ENCODE data around the gene PPP1R9A. TPM values are rescaled to one million over a fixed set of nuclear protein-coding genes. Genes with fewer than 3 reads are reported as not detected.

Gene PPP1R9A
- total RNA-seq, 1 donor from 2014 or later: 1.5 TPM

DNA sequence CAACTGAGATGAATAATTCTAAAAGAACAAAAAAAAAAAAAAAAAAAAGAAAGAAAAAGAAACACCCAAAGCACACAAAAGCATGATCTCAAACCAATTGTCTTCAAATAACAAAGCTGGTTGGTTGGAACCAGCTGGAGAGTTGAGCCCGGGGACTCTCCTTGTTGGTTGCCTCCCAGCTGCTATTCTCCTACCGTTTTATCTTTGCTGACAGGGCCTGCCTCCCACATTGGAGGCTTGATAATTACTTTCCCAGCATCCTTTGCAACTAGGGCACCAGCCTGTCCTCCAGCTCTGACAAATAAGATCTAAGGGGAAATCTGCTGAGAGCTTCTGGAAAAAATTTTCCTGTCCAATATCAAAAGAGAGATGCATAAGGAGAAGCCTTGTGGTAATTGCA lies 410.2 kb downstream of the PPP1R9A start:
- H3K36me3 ChIP-seq: no peaks in the 10 kb centered on the region
- no peak overlapping the region for H3K4me3 ChIP-seq
- TF ChIP-seq POLR2AphosphoS5 (IDR thresholded peaks at IDR 0.05; ENCODE audit: insufficient read depth in 1 of 2, low read depth in 1 of 2) (no peak), POLR2A (IDR thresholded peaks at IDR 0.05) (no peak)
- TF ChIP-seq, protein P1, sequence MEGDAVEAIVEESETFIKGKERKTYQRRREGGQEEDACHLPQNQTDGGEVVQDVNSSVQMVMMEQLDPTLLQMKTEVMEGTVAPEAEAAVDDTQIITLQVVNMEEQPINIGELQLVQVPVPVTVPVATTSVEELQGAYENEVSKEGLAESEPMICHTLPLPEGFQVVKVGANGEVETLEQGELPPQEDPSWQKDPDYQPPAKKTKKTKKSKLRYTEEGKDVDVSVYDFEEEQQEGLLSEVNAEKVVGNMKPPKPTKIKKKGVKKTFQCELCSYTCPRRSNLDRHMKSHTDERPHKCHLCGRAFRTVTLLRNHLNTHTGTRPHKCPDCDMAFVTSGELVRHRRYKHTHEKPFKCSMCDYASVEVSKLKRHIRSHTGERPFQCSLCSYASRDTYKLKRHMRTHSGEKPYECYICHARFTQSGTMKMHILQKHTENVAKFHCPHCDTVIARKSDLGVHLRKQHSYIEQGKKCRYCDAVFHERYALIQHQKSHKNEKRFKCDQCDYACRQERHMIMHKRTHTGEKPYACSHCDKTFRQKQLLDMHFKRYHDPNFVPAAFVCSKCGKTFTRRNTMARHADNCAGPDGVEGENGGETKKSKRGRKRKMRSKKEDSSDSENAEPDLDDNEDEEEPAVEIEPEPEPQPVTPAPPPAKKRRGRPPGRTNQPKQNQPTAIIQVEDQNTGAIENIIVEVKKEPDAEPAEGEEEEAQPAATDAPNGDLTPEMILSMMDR (IDR thresholded peaks at IDR 0.05): no peak
- no peaks in the 10 kb centered on the region for H3K9me3 ChIP-seq
- H3K27ac ChIP-seq: no peak overlapping the region
- DNase-seq (ENCODE audit: extremely low spot score in 2 of 2): no peak
- H3K4me1 ChIP-seq: no peaks in the 10 kb centered on the region
- no peaks in the 10 kb centered on the region for H3K27me3 ChIP-seq
- intact Hi-C loops (cut with DNase I): no loop called here

DNA sequence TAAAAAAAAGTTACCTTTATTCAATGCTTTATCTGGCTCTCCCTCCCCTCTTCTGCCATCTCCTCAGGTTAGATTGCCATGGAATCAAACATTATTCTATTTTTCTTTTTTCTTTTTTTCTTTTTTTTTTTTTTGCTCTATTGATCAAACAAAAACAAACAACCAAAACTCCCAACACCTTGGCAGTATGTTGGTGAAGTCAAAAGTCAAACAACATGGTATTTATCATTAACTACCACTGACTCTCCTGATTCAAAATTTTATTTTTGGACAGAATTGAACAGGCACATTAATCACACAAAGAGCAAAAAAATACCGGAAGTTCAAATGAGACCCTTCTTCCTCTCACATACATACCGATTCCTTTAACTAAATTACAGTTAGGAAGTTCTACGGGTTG lies 410.6 kb downstream of the PPP1R9A start:
- no peaks in the 10 kb centered on the region for H3K27me3 ChIP-seq

DNA sequence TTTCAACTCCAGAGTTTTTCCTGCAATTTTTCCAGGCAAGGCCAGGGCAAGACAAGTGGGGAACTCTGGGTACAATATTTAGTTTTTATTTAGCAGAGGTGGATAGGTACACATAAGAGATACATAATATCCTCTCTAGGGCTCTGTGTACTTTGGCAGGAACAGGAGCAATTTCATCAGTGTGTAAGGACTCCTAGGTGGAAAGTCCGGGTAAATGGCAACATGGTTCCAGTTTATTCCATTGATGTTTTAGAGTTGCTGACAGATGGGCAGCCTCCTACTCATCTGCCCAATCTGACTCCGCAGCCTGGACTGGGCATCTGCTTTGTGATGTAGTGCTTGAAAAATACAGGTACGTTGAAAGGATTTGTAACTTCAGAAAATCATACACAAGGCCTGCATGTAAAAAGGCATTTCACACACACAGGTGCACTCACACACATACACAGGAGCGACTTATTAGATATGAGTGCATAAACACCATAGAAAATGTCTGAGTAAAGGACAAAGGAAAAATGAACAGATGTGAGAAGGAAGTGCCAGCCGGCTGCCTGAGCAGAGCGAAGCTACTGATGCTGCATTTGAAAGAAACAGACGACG lies 411.2 kb downstream of the PPP1R9A start:
- H3K27ac ChIP-seq: no peak overlapping the region
- no peaks in the 10 kb centered on the region for H3K27me3 ChIP-seq
- TF ChIP-seq, protein P1 (IDR thresholded peaks at IDR 0.05): no peak
- TF ChIP-seq POLR2AphosphoS5 (IDR thresholded peaks at IDR 0.05; ENCODE audit: insufficient read depth in 1 of 2, low read depth in 1 of 2) (no peak), POLR2A (IDR thresholded peaks at IDR 0.05) (no peak)
- no peak overlapping the region for H3K4me3 ChIP-seq
- H3K36me3 ChIP-seq: no peaks in the 10 kb centered on the region
- DNase-seq (ENCODE audit: extremely low spot score in 2 of 2): no peak
- intact Hi-C loops (cut with DNase I): no loop called here
- no peaks in the 10 kb centered on the region for H3K9me3 ChIP-seq
- H3K4me1 ChIP-seq: no peaks in the 10 kb centered on the region

More for the DNA sequence above, 410.6 kb downstream of the PPP1R9A start:
- Histone ChIP-seq H3K4me1 (no peaks in the 10 kb centered on the region), H3K9me3 (no peaks in the 10 kb centered on the region), H3K36me3 (no peaks in the 10 kb centered on the region), H3K27ac (no peak overlapping the region), H3K4me3 (no peak overlapping the region)
- intact Hi-C loops (cut with DNase I): no loop called here
- TF ChIP-seq, protein P1 (IDR thresholded peaks at IDR 0.05): no peak
- DNase-seq (ENCODE audit: extremely low spot score in 2 of 2): no peak

DNA sequence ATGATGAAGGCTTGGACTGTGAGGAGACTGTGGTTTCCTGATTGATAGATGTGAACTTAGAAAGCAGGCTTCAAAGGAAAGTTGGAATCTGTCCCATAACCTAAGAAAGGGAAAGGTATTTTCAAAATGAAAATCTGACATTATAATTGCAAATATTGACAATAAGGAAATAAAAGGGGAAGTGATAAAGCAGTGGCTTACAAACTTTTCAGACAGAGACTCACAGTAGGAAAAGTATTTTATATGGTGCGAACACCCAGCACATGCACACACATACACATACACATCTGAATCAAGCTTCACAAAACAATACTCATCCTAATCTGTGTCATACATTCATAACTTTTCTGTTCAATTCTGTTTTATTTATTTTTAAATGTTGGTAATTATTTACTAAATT lies 412.2 kb downstream of the PPP1R9A start:
- no peak for DNase-seq (ENCODE audit: extremely low spot score in 2 of 2)
- H3K4me3 ChIP-seq: no peak overlapping the region
- H3K9me3 ChIP-seq: no peaks in the 10 kb centered on the region
- H3K36me3 ChIP-seq: no peaks in the 10 kb centered on the region
- H3K27me3 ChIP-seq: no peaks in the 10 kb centered on the region
- TF ChIP-seq POLR2A (IDR thresholded peaks at IDR 0.05) (no peak), POLR2AphosphoS5 (IDR thresholded peaks at IDR 0.05; ENCODE audit: insufficient read depth in 1 of 2, low read depth in 1 of 2) (no peak)
- TF ChIP-seq, protein P1 (IDR thresholded peaks at IDR 0.05): no peak
- H3K27ac ChIP-seq: no peak overlapping the region
- intact Hi-C loops (cut with DNase I): no loop called here
- no peaks in the 10 kb centered on the region for H3K4me1 ChIP-seq

DNA sequence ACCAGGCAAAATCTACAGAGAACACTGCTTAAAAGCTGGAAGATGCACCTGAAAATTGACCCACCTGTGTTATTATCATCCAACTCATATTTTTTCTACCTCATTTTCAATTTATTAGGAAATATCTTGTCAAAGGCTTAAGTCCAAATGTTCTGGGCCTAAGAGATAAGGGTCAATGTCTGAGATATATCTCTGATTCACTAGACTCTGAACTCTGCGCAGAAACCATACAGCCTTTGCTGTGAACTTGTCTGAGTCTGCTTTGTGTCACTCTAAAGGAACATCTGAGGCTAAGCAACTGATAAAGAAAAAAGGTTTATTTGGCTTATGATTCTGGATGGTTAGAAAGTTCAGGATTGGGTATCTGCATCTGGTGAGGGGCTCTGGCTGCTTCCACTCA lies 413.3 kb downstream of the PPP1R9A start:
- H3K4me3 ChIP-seq: no peak overlapping the region
- TF ChIP-seq, protein P1 (IDR thresholded peaks at IDR 0.05): no peak
- TF ChIP-seq POLR2AphosphoS5 (IDR thresholded peaks at IDR 0.05; ENCODE audit: insufficient read depth in 1 of 2, low read depth in 1 of 2) (no peak), POLR2A (IDR thresholded peaks at IDR 0.05) (no peak)
- no peak overlapping the region for H3K27ac ChIP-seq
- no peaks in the 10 kb centered on the region for H3K27me3 ChIP-seq
- no peak for DNase-seq (ENCODE audit: extremely low spot score in 2 of 2)
- no peaks in the 10 kb centered on the region for H3K4me1 ChIP-seq
- H3K36me3 ChIP-seq: no peaks in the 10 kb centered on the region
- no peaks in the 10 kb centered on the region for H3K9me3 ChIP-seq
- intact Hi-C loops (cut with DNase I): no loop called here
